SK-N-SH treated with all-trans-retinoic acid at 6 μM for 48 hours (cell line): Measurements from ENCODE around the gene GCLC.

ENCODE experiments used
- ARNTL ChIP-seq: fragments of 450-650 bp; formaldehyde crosslinking; IDR thresholded peaks from 2 replicates; pipeline ENCODE4 v1.5.0; 2020; ENCODE audit warnings: low read depth, mild to moderate bottlenecking, moderate library complexity, borderline replicate concordance
- BACH2 ChIP-seq: fragments of 250-450 bp; sonication (Bioruptor Pico); IDR thresholded peaks from 2 replicates; pipeline ENCODE4 v1.9.0; 2021; ENCODE audit warnings: mild to moderate bottlenecking, borderline replicate concordance
- GLIS3 ChIP-seq: fragments of 250-450 bp; sonication (Bioruptor Pico); IDR thresholded peaks from 2 replicates; pipeline ENCODE4 v1.5.0; 2020; ENCODE audit warnings: mild to moderate bottlenecking, moderate library complexity
- ISL1 ChIP-seq: fragments of 250-450 bp; sonication (Bioruptor Pico); IDR thresholded peaks from 2 replicates; pipeline ENCODE4 v2.1.2; 2022; ENCODE audit warnings: mild to moderate bottlenecking, moderate library complexity
- PATZ1 ChIP-seq: fragments of 250-450 bp; sonication (Bioruptor Pico); IDR thresholded peaks from 2 replicates; pipeline ENCODE4 v1.8.0; 2020; ENCODE audit warnings: mild to moderate bottlenecking, moderate library complexity, borderline replicate concordance
- ZC3H10 ChIP-seq: fragments of 250-450 bp; sonication (Bioruptor Pico); IDR thresholded peaks from 2 replicates; pipeline ENCODE4 v1.5.1; 2021; ENCODE audit warnings: mild to moderate bottlenecking, moderate library complexity
- ZFP3 ChIP-seq: fragments of 250-450 bp; sonication (Bioruptor Pico); IDR thresholded peaks from 2 replicates; pipeline ENCODE4 v1.5.0; 2020; ENCODE audit warnings: mild to moderate bottlenecking, moderate library complexity
- ZNF70 ChIP-seq: fragments of 450-650 bp; formaldehyde crosslinking; IDR thresholded peaks from 2 replicates; pipeline ENCODE4 v1.5.0; 2020; ENCODE audit warnings: mild to moderate bottlenecking, moderate library complexity
- ZNF8 ChIP-seq: fragments of 450-650 bp; formaldehyde crosslinking; IDR thresholded peaks from 2 replicates; pipeline ENCODE4 v1.5.0; 2020; ENCODE audit warnings: mild to moderate bottlenecking, moderate library complexity

- TF ChIP-seq ZNF8 (CRISPR knock-in tag) (no peak), ARNTL (no peak), GLIS3 (CRISPR knock-in tag) (no peak), ZFP3 (CRISPR knock-in tag) (no peak), ISL1 (CRISPR knock-in tag) (no peak), BACH2 (CRISPR knock-in tag) (no peak), PATZ1 (CRISPR knock-in tag) (no peak), ZNF70 (no peak), ZC3H10 (no peak)
Observed at GRCh38 chr6:53483423-53484353, 61.2 kb downstream of the GCLC start.
